K562 (cell line): ENCODE results near the gene RPL22. TPM values are rescaled to one million over a fixed set of nuclear protein-coding genes. Genes with fewer than 3 reads are reported as not detected.

Experiments
- CBX3 ChIP-seq, 2 experiments: IDR thresholded peaks; 1 replicate in 1 of 2; 2 replicates in 1 of 2; pipeline ENCODE4 v1.6.1; 2012; ENCODE audit warnings: inconsistent platforms in 2 of 2, low read length in 2 of 2, borderline replicate concordance in 1 of 2, control low read depth in 1 of 2
- ETV5 ChIP-seq: sonication (generic); formaldehyde crosslinking; IDR thresholded peaks from 2 replicates; pipeline ENCODE4 v1.4.0; 2020; ENCODE audit warnings: low read depth, mild to moderate bottlenecking, missing genetic modification reagents
- FOXJ3 ChIP-seq: sonication (generic); formaldehyde crosslinking; IDR thresholded peaks from 2 replicates; pipeline ENCODE4 v1.4.0; 2020; ENCODE audit warnings: mild to moderate bottlenecking, missing genetic modification reagents
- PHF20 ChIP-seq: fragments of 450-650 bp; IDR thresholded peaks from 2 replicates; pipeline ENCODE4 v1.6.1; 2018; ENCODE audit not compliant: partially characterized antibody
- RFX1 ChIP-seq: fragments of 450-650 bp; IDR thresholded peaks from 2 replicates; pipeline ENCODE4 v1.6.1; 2016; ENCODE audit warnings: mild to moderate bottlenecking, moderate library complexity
- SMAD4 ChIP-seq: fragments of 250-450 bp; sonication (Bioruptor Pico); conservative IDR thresholded peaks from 2 replicates; pipeline ENCODE4 v1.8.0; 2021; ENCODE audit warnings: inconsistent platforms, mild to moderate bottlenecking, moderate library complexity
- TBP ChIP-seq: optimal IDR thresholded peaks from 2 replicates; pipeline ENCODE3; 2011; ENCODE audit warnings: low read depth, low read length, improper control_type of control experiment
- ZNF197 ChIP-seq: fragments of 200-800 bp; sonication (Bioruptor generic); IDR thresholded peaks from 2 replicates; pipeline ENCODE4 v1.6.1; 2016; ENCODE audit warnings: low read depth, missing genetic modification characterization, missing compliant biosample characterization
- ZNF384 ChIP-seq: IDR thresholded peaks from 2 replicates; pipeline ENCODE4 v1.6.1; 2012; ENCODE audit warnings: low read depth, low read length, improper control_type of control experiment
- ZNF407 ChIP-seq: fragments of 450-650 bp; IDR thresholded peaks from 2 replicates; pipeline ENCODE4 v1.6.1; 2016; ENCODE audit warnings: low read depth
- polyA plus RNA-seq, 8 experiments: library from polyadenylated mRNA; depleted of rRNA in 4 of 8; stranded (reverse) in 5 of 8; unstranded in 3 of 8; fragments of >200 nt; fragmentation: Nextera tagmentation in 2 of 8; fragmentation: Illumina TruSeq in 1 of 8; extraction: Ambion mirVana in 2 of 8; extraction: Trizol in 1 of 8; gene quantifications; 2 replicates each; pipeline versions ENCODE4 v1.2.1 to v1.2.3, GENCODE V29; 2011 to 2014; ENCODE audit warnings: inconsistent platforms in 1 of 8, missing spikeins in 1 of 8
- total RNA-seq, 7 experiments: library from RNA; depleted of rRNA in 6 of 7; stranded (reverse); fragments of >200 nt in 6 of 7; fragmentation: Illumina TruSeq in 2 of 7; extraction: Trizol in 2 of 7; gene quantifications; 2 replicates each; pipeline versions ENCODE4 v1.2.1 to v1.2.3, GENCODE V29; 2011 to 2021; ENCODE audit warnings: low replicate concordance in 1 of 7

The RPL22 gene
- total and polyA plus RNA-seq, 9 of the 15 experiments (the other 6 are each of a cell fraction or from before 2014, with no cell fraction given) = 467 to 1,165 (median 607) TPM

GRCh38 chr1:6199298-6200187 lies at the start of gene RPL22 (continued):
- TF ChIP-seq ZNF407 = no peak
- TF ChIP-seq CBX3 (IDR thresholded peaks at IDR 0.05; ENCODE audit: borderline replicate concordance in 1 of 2, low read length in 2 of 2) = peak in 1 of 2 experiments; percentile 59; a peak in 1 of 3 replicates
- TF ChIP-seq SMAD4 (CRISPR knock-in tag) = peak; percentile 69
- peak; percentile 51; the same call in 1 of the 2 replicates for TF ChIP-seq ZNF384
- TF ChIP-seq TBP = peak; percentile 97
- TF ChIP-seq ZNF197 (CRISPR knock-in tag) = no peak
- TF ChIP-seq PHF20 = peak; percentile 89
- TF ChIP-seq FOXJ3 (CRISPR knock-in tag) = no peak
- peak; percentile 63 for TF ChIP-seq ETV5 (CRISPR knock-in tag)
- TF ChIP-seq RFX1 = no peak
